ENCODE data around the gene OGFOD3.

The OGFOD3 gene

DNA sequence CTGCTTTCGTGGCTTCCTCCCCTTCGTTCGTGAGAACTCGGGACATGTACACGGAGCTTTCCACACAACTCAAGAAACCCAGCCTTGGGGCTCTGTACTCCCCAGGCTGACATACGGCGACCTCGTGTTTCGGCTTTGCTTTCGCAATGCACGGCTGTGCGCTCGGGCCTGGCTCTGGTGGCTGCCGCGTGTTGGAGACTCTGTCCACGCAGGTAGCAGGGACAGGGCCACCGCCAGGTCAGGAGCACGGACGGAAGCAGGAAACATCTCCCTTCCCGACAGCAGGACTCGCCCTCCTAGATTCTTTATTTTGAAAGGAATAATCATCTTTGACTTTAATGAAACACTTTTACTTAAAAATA lies 29.5 kb downstream of the OGFOD3 start:
- in situ Hi-C loops (cut with MboI; ENCODE audit: low sequenced_read_pairs, unreplicated experiment), result no loop called here
- DNase-seq (ENCODE audit: low spot score), result no peak
- TF ChIP-seq, protein P1, sequence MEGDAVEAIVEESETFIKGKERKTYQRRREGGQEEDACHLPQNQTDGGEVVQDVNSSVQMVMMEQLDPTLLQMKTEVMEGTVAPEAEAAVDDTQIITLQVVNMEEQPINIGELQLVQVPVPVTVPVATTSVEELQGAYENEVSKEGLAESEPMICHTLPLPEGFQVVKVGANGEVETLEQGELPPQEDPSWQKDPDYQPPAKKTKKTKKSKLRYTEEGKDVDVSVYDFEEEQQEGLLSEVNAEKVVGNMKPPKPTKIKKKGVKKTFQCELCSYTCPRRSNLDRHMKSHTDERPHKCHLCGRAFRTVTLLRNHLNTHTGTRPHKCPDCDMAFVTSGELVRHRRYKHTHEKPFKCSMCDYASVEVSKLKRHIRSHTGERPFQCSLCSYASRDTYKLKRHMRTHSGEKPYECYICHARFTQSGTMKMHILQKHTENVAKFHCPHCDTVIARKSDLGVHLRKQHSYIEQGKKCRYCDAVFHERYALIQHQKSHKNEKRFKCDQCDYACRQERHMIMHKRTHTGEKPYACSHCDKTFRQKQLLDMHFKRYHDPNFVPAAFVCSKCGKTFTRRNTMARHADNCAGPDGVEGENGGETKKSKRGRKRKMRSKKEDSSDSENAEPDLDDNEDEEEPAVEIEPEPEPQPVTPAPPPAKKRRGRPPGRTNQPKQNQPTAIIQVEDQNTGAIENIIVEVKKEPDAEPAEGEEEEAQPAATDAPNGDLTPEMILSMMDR (IDR thresholded peaks at IDR 0.05; ENCODE audit: borderline replicate concordance, control extremely low read depth, extremely low read depth, insufficient read depth, missing control alignments), result no peak

DNA sequence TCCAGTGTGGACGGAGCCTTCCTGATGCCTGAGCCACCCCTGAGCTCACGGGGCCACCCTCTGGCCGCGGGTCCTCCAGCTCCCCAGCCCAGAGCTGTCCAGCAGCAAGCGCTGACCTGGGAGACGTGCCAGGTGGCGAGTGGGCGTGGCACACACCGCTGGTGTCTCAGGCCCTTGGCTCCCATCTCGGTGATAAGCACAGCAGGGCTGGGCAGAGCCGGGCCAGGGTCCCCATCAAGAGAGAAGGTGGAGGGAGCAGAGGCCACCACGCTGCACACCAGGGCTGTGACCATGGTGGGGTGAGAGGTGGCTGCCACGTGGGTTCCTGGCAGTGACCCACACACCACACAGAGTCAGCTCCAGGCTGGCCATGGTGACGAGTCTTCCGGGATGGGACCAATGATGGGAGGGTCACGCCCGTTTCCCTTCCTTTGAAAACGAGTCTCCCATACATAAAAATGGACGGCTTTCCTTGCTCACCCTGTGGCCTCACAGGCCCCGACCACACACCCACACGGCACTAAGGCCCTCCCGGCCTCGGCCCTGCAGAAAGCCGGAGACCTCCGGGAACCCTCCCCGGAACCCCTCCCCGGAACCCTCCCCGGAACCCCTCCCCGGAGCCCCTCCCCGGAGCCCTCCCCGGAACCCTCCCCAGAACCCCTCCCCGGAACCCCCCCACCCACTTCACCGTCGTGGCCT lies 30.0 kb downstream of the OGFOD3 start:
- no peak for DNase-seq (ENCODE audit: low spot score)
- in situ Hi-C loops (cut with MboI; ENCODE audit: low sequenced_read_pairs, unreplicated experiment), result no loop called here
- TF ChIP-seq, protein P1 (IDR thresholded peaks at IDR 0.05; ENCODE audit: borderline replicate concordance, control extremely low read depth, extremely low read depth, insufficient read depth, missing control alignments), result no peak

DNA sequence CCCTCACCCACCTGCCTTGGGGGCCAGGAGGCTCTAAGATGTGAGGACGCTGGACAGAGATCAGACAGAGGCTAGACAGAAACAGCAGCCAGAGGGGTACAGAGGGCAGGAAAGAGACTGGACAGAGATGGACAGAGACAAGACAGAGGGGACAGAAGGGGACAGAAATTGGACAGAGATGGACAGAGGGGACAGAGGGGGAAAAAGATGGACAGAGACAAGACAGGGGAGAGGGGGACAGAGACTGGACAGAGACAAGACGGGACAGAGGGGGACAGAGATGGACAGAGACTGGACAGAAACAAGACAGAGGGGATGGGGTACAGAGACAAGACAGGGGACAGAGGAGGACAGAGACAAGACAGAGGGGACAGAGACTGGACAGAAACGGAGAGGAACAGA lies 30.7 kb downstream of the OGFOD3 start:
- in situ Hi-C loops (cut with MboI; ENCODE audit: low sequenced_read_pairs, unreplicated experiment), result no loop called here

DNA sequence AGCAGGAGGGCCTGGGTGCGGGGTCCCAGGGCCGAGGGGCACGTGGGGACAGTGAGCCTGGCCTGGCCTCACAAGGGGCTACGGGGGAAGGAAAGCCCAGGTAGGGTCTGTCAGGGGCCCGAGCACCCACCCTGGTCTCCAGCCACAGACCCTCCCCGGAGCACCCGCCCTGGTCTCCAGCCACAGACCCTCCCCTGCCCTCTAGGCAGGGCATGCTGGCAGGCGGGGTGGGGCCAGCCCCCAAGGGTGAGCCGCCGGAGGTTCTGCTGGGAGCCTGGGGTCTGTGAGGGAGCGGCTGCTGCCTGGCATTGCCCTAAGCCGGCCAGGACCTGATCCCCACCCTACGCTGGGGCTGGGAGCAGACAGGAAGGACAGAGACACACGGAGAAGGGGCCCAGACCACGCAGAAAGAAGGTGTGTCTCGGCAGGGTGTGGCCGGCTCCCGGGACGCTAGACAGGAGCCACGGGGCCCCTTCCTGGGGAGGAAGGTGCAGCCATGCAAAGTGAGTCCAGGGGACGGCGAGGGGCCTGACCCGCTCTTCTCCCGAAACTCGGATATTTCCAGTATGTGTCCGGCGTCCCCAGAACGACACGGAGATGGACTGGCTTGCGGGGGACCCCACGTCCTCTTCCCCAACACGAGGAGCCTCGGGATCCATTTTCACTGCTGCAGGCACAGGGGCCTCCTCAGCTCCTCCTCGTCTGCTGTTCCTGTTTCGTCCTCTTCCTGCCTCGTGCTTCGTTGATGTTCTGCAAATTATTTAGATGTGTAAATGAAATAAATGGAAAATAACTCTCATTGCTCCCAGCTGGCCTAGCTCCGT lies 31.3 kb downstream of the OGFOD3 start:
- DNase-seq (ENCODE audit: low spot score), result no peak
- in situ Hi-C loops (cut with MboI; ENCODE audit: low sequenced_read_pairs, unreplicated experiment), result no loop called here
- TF ChIP-seq, protein P1 (IDR thresholded peaks at IDR 0.05; ENCODE audit: borderline replicate concordance, control extremely low read depth, extremely low read depth, insufficient read depth, missing control alignments), result no peak

More for the DNA sequence above, 30.7 kb downstream of the OGFOD3 start:
- no peak for DNase-seq (ENCODE audit: low spot score)
- TF ChIP-seq, protein P1 (IDR thresholded peaks at IDR 0.05; ENCODE audit: borderline replicate concordance, control extremely low read depth, extremely low read depth, insufficient read depth, missing control alignments), result no peak

DNA sequence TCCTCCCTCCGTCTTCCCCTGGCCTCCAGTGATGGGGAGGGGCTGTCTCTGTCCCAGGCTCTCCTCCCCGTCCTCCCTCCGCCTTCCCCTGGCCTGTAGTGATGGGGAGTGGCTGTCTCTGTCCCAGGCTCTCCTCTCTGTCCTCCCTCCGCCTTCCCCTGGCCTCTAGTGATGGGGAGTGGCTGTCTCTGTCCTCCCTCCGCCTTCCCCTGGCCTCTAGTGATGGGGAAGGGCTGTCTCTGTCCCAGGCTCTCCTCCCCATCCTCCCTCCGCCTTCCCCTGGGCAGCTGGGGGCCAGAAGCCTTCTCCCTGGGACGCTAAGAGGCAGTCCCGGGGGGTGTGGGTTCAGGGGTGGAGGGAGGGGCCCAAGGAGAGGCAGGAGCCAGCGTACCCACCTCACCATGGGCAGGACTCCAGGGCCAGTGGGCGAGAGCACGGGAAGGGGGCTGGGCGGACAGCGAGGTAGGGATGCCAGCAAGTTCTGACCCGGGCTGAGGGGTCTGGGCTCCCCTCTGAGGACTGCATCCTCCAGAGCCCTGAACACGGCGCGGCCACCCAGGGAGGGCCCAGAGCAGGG lies 32.0 kb downstream of the OGFOD3 start:
- TF ChIP-seq, protein P1 (IDR thresholded peaks at IDR 0.05; ENCODE audit: borderline replicate concordance, control extremely low read depth, extremely low read depth, insufficient read depth, missing control alignments), result no peak
- in situ Hi-C loops (cut with MboI; ENCODE audit: low sequenced_read_pairs, unreplicated experiment), result no loop called here
- DNase-seq (ENCODE audit: low spot score), result no peak

DNA sequence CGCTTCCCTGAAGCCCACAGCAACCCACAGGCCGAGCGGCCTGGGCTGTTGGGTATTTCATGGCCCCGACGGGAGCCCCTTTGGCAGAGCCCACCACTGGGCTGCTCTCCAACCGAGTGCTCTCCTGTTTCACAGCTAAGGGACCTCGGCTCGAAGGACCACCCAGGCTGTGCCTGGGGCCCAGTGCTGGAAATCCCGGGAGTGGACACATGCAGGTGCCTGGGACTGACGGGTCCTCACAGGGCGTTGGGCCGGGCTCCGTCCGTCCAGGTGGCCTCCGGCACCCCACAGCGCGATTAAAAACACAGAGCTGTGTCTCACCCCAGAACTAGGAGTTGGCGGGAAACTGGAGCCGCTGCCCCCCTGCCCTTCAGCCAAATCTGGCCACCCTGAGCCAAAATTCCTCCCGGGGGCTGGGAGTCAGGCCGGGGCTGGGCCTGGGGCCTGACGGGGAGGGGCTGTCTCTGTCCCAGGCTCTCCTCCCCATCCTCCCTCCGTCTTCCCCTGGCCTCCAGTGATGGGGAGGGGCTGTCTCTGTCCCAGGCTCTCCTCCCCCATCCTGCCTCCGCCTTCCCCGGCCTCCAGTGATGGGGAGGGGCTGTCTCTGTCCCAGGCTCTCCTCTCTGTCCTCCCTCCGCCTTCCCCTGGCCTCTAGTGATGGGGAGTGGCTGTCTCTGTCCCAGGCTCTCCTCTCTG lies 32.7 kb downstream of the OGFOD3 start:
- TF ChIP-seq, protein P1 (IDR thresholded peaks at IDR 0.05; ENCODE audit: borderline replicate concordance, control extremely low read depth, extremely low read depth, insufficient read depth, missing control alignments), result no peak
- in situ Hi-C loops (cut with MboI; ENCODE audit: low sequenced_read_pairs, unreplicated experiment), result no loop called here
- no peak for DNase-seq (ENCODE audit: low spot score)
